Activated T-cell treated with anti-CD3 and anti-CD28 coated beads, Interleukin-2, amount 50 U/mL, for 72 hours (primary cell): ENCODE measurements around the gene TAS1R2. TPM values are rescaled to one million over a fixed set of nuclear protein-coding genes. Genes with fewer than 3 reads are reported as not detected.
A peak's percentile ranks its signal among the peaks of the same experiment; 100 is the strongest.
"Not testable (repeated sequence)": the region's sequence is repeated elsewhere in the genome, so short reads cannot be mapped to it uniquely, and the experiment has no call there.

Experiments
- ATAC-seq, 2 donors: fragments of 150-1000 bp; cut with Tn5 transposase; replicated peaks in 1 of 2; 2 replicates each; pipeline ENCODE4 v1.10.0; 2021; ENCODE audit warnings: moderate library complexity in 2 of 2, mild to moderate bottlenecking in 1 of 2
- DNase-seq, 2 donors: peaks; one replicate each; pipeline ENCODE4 v3.0.0; 2021 to 2022; ENCODE audit warnings: mixed read lengths in 1 of 2
- H3K27ac Mint-ChIP-seq: one replicate; pipeline ENCODE4 v1.8.0; 2022; ENCODE audit warnings: mild to moderate bottlenecking, moderate library complexity, mixed read lengths
- H3K27me3 Mint-ChIP-seq: one replicate; pipeline ENCODE4 v1.8.0; 2022; ENCODE audit warnings: low read depth, mixed read lengths
- H3K36me3 Mint-ChIP-seq, 2 donors: one replicate each; pipeline ENCODE4 v1.8.0; 2022; ENCODE audit warnings: mixed read lengths in 2 of 2, mild to moderate bottlenecking in 1 of 2; ENCODE audit not compliant: insufficient read depth in 2 of 2
- H3K4me1 Mint-ChIP-seq: one replicate; pipeline ENCODE4 v1.8.0; 2022; ENCODE audit warnings: low read depth, mixed read lengths
- H3K4me3 Mint-ChIP-seq, 2 donors: one replicate each; pipeline ENCODE4 v1.8.0; 2022; ENCODE audit warnings: mild to moderate bottlenecking in 2 of 2, mixed read lengths in 2 of 2, moderate library complexity in 2 of 2
- H3K9me3 Mint-ChIP-seq, 2 donors: one replicate each; pipeline ENCODE4 v1.8.0; 2022; ENCODE audit warnings: mixed read lengths in 2 of 2
- total RNA-seq, 2 donors: library from RNA; stranded (reverse); gene quantifications; one replicate each; pipeline ENCODE4 v1.2.3, GENCODE V29; 2022

The TAS1R2 gene
- total RNA-seq, 2 donors from 2014 or later = not detected

DNA sequence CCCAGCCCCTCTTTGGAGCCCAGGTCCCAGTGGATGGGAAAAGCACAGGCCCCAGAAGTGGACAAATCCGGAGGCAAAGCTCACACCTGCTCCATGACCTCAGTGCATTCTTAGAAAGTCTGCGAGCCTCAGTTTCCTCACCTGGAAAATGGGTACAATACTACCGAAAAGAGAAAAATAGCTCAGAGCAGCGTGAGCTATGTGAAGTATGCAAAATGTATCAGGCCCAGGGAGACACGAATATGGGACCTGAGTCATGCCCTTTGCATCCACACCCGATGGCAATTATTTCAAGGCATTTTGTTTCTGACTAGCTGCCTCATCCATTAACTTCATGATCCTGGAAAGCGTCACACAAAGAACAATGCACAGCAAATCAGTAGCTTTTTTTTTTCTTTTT is 33.7 kb upstream of the TAS1R2 start:
- H3K27ac Mint-ChIP-seq = no peak overlapping the region
- no peak overlapping the region for H3K4me3 Mint-ChIP-seq
- no peaks in the 10 kb centered on the region for H3K36me3 Mint-ChIP-seq
- no peaks in the 10 kb centered on the region for H3K4me1 Mint-ChIP-seq
- no peak for DNase-seq
- ATAC-seq = no peak
- no peaks in the 10 kb centered on the region for H3K9me3 Mint-ChIP-seq
- no peaks in the 10 kb centered on the region for H3K27me3 Mint-ChIP-seq

DNA sequence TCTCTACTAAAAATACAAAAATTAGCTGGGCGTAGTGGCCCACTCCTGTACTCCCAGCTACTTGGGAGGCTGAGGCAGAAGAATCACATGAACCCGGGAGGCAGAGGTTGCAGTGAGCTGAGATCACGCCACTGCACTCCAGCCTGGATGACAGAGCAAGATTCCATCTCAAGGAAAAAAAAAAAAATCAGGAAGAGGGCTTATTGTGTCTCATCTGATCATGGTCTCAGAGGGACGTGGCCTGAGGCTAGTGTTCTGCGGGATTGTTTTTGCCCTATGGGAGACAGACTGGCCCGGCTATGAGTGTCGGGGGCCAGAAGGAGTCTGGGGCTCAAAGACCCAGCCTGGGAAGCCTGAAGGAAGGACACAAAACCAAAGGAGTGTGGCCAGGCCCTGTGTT is 32.4 kb upstream of the TAS1R2 start:
- not testable (repeated sequence) for H3K4me3 Mint-ChIP-seq, H3K27ac Mint-ChIP-seq, DNase-seq, H3K4me1 Mint-ChIP-seq, ATAC-seq, H3K27me3 Mint-ChIP-seq, H3K36me3 Mint-ChIP-seq, H3K9me3 Mint-ChIP-seq

DNA sequence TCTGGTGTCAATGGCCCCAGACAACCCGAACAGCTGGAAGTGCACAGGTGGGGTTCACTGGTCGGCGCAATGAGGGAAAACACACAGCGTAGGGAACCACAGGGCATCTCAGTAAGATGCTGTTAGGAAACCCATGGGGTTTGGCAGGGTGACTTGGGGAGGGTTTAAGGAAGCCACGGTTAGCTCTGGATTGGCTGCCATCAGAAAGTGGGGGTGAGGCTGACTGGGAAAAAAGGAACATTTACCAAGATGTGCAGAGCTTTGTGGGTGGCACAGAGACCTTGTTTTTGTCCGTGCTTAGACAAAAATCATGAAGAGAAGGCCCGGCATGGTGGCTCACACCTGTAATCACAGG is 31.9 kb upstream of the TAS1R2 start:
- DNase-seq = no peak
- ATAC-seq = no peak
- Mint-ChIP-seq H3K27ac (no peak overlapping the region), H3K4me1 (no peaks in the 10 kb centered on the region), H3K36me3 (no peaks in the 10 kb centered on the region), H3K4me3 (no peak overlapping the region), H3K27me3 (no peaks in the 10 kb centered on the region), H3K9me3 (no peaks in the 10 kb centered on the region)

DNA sequence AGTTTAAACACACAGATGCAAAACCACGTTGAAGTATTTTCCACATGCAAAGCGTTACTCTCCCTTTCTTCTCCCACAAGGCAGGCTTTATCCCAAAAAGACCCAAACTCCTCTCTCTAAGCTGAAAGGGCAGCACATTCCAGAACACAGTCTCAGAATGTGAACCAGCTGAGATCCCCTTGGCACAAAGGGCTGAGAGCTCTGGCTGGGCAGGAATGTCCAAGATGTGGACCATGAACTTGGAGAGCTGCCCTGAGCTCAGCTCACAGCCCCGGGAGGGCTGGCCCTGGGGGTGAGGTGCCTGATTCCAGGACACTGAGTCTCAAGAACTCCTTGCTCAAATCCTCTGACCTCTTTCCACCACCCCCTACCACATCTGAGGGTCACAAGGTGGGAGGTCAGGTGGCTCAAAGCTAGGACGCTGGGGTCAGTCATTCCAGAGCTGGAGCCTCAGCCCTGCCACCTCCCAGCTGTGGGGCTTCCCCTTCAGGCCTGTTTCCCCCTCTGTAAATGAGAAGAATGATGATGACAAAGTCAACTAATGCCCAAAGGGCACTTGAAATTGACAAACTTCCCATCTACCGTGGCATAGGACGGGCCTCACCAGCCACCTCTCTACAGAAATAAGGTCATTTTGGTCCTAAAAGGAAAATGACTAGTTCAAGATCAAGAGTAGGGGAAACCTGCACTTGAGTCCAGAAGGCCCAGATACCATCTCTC is 31.4 kb upstream of the TAS1R2 start:
- DNase-seq (no peak), ATAC-seq (no peak)
- Mint-ChIP-seq H3K4me1 (no peaks in the 10 kb centered on the region), H3K36me3 (no peaks in the 10 kb centered on the region), H3K27ac (no peak overlapping the region), H3K27me3 (no peaks in the 10 kb centered on the region), H3K9me3 (no peaks in the 10 kb centered on the region), H3K4me3 (no peak overlapping the region)

DNA sequence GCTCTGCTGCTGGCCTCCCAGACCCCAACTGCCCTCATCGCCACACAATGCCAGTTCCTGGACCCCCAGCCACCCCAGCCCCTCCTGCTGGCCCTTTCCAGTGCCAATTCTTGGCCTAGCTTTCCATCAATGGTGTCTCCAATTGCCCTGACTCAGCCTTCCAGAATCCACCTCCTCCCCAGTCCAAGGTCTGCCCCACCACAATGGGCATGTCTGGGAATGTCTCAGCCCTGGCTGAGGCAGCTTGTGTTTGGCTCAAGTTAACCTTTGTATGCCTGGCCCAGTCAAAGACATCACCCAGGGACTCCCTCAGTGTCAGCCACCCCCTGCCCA is 26.5 kb upstream of the TAS1R2 start:
- Mint-ChIP-seq H3K4me3 (no peak overlapping the region), H3K4me1 (no peaks in the 10 kb centered on the region), H3K27me3 (no peaks in the 10 kb centered on the region), H3K36me3 (peaks cover 0 to 1% of the 10 kb centered on the region in 2 donors), H3K27ac (no peak overlapping the region), H3K9me3 (no peaks in the 10 kb centered on the region)
- ATAC-seq = no peak
- no peak for DNase-seq

DNA sequence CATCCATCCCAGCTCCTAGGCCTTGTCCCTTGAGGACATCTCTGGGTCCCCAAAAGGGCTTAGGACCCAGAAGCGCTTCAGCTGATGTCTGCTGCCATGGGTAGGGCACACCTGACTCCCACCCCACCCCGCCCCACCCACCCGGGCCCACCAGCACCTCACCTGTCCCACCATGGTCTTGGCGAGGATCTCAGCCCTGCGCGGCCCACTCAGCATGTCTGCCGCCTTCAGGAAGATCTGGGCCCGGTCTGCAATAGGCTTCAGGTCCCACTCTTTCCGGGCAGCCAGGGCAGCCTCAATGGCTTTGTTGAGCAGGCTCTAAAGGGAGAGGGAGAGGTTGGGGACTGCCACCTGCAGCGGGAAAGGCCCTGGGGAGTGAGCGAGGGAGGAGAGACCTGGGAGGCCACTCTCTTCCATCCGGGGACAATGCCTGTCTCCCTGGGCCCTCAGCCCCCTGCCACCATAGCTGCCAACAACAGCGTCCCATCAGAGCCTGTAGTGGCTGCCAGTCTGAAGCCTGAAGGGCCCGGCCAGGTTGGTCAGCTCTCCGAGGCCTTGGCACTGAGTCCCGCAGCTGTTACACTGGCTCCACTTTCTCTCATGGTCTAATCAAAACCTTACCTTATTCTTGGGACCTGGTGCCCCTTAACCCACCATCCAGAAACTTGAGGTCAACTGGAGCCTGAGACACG is 26.0 kb upstream of the TAS1R2 start:
- DNase-seq (no peak), ATAC-seq (no peak)
- Mint-ChIP-seq H3K36me3 (peaks cover 0 to 1% of the 10 kb centered on the region in 2 donors), H3K9me3 (no peaks in the 10 kb centered on the region), H3K4me3 (no peak overlapping the region), H3K27ac (no peak overlapping the region), H3K27me3 (no peaks in the 10 kb centered on the region), H3K4me1 (no peaks in the 10 kb centered on the region)

DNA sequence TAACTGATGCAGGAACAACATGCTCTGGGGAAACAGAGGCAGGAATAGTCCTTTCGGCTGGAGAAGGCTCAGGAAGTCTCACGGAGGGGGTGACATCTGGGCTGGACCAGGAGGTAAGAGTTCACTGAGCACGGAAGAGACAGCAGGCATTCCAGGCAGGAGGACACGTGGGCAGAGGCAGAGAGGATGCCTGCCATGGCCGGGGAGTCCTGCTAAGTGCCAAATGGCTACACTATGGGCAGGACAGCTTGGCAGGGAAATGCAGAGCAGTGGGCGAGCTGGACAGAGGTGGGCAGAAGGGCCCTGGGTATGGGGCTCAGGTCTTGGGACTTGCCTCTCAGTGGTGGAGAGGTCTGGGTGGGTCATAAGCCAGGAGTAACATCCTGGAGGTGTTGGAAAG is 25.3 kb upstream of the TAS1R2 start:
- Mint-ChIP-seq H3K9me3 (no peaks in the 10 kb centered on the region), H3K4me1 (no peaks in the 10 kb centered on the region), H3K4me3 (no peak overlapping the region), H3K27me3 (no peaks in the 10 kb centered on the region), H3K36me3 (peaks cover 0 to 1% of the 10 kb centered on the region in 2 donors), H3K27ac (peak overlapping the region; percentile 72)
- DNase-seq (no peak), ATAC-seq (no peak)

DNA sequence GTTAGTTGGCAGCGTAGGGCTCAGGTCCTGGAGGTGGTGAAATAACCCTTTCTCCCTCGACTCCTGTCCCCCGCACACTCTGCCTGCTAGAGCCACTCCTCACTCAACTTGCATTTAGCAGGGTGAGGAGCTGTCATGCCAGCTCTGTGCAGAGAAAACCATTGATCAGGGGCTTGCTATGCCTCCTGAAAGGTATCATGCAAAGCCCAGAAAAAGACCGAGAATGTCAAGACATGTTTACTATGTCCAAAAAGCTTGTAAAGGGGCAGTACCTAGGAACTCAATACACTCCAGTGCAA is 24.9 kb upstream of the TAS1R2 start:
- H3K4me3 Mint-ChIP-seq = no peak overlapping the region
- no peaks in the 10 kb centered on the region for H3K27me3 Mint-ChIP-seq
- no peaks in the 10 kb centered on the region for H3K9me3 Mint-ChIP-seq
- H3K4me1 Mint-ChIP-seq = no peaks in the 10 kb centered on the region
- H3K27ac Mint-ChIP-seq = peak overlapping the region; percentile 72
- peak; percentile 21 to 23 for ATAC-seq
- H3K36me3 Mint-ChIP-seq = peaks cover 0 to 1% of the 10 kb centered on the region in 2 donors
- DNase-seq = no peak

DNA sequence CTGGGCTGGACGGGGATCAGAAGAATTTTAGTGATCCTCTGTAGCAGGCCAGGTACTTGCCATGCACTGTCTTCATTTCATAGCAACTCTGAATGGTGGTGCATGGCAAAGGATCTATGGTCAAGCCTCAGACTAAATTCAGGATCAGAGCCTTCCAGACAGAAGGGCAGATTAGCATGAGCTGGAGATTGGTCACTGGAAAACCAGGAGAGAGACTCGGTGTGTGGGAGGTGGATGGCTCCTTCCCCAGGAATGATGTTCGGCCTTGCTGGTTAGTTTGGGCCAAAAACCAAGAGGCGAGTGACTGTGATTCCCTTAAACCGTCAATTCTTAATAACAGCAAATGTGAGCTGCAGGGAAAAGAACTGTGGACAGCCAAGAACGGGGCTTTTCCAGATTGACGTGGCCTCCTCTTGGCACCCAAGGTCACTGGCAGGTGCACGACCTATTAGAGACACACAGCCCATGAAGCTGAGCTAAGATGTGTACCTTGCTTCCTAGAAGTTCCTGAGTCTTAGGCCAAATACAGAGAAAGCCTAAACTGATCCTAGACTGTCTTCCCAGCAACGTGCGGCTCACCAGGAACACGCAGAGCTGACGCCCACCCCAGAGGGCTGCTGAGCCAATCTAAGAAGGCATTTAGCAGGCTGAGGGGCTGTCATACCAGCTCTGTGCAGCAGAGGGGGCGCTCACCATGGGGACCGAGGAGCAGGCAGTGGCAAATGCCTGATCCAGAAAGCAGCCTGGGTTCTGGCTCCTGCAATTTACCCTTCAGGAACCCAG is 24.4 kb upstream of the TAS1R2 start:
- no peaks in the 10 kb centered on the region for H3K4me1 Mint-ChIP-seq

DNA sequence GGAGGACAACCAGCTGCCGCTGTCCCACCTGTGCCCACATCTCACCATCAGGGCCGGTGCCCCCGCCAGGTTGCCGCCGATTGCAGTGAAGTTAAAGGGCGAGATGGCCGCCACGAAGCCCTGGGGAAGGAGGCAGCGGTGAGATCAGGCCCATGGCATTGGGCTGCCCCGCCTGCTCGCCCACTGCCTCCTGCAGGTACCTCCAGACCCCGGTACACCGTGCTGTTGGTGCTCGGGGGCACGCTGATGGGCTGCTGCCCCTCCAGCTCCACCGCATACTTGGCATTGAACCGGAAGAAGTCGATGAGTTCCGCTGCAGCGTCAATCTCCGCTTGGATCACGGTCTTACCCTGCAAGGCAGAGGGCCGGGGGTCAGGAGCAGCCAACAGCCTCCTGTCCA is 23.6 kb upstream of the TAS1R2 start:
- ATAC-seq = no peak
- DNase-seq = no peak
- peaks cover 0 to 1% of the 10 kb centered on the region in 2 donors for H3K36me3 Mint-ChIP-seq
- H3K9me3 Mint-ChIP-seq = no peaks in the 10 kb centered on the region
- no peak overlapping the region for H3K4me3 Mint-ChIP-seq
- no peaks in the 10 kb centered on the region for H3K4me1 Mint-ChIP-seq
- H3K27me3 Mint-ChIP-seq = no peaks in the 10 kb centered on the region
- no peak overlapping the region for H3K27ac Mint-ChIP-seq

More for the DNA sequence above, 24.4 kb upstream of the TAS1R2 start:
- Mint-ChIP-seq H3K36me3 (peaks cover 0 to 1% of the 10 kb centered on the region in 2 donors), H3K9me3 (no peaks in the 10 kb centered on the region), H3K27me3 (no peaks in the 10 kb centered on the region), H3K4me3 (no peak overlapping the region), H3K27ac (no peak overlapping the region)
- DNase-seq (peak; percentile 77 to 78), ATAC-seq (peak; percentile 69 to 73)

DNA sequence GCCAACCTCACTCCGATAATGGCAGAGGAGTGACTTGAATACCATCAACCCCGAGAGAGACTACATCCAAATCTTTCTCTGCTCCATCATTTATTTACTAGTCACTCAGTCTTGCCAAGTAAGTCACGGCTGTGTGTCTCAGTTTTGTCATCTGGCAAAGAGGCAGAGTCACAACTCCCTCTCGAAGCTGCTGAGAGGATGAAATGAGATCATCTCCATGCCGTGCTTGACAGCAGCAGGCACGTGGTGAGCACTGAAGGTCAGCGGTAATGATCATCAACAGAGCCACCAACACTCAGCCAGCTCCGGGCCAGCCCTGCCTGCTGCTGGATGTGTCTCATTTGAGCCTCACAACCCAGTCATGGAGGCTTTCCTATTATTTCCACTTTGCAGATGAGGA is 23.0 kb upstream of the TAS1R2 start:
- ATAC-seq = no peak
- Mint-ChIP-seq H3K27ac (no peak overlapping the region), H3K36me3 (peaks cover 0 to 1% of the 10 kb centered on the region in 2 donors), H3K9me3 (no peaks in the 10 kb centered on the region), H3K27me3 (no peaks in the 10 kb centered on the region), H3K4me3 (no peak overlapping the region), H3K4me1 (no peaks in the 10 kb centered on the region)
- no peak for DNase-seq

DNA sequence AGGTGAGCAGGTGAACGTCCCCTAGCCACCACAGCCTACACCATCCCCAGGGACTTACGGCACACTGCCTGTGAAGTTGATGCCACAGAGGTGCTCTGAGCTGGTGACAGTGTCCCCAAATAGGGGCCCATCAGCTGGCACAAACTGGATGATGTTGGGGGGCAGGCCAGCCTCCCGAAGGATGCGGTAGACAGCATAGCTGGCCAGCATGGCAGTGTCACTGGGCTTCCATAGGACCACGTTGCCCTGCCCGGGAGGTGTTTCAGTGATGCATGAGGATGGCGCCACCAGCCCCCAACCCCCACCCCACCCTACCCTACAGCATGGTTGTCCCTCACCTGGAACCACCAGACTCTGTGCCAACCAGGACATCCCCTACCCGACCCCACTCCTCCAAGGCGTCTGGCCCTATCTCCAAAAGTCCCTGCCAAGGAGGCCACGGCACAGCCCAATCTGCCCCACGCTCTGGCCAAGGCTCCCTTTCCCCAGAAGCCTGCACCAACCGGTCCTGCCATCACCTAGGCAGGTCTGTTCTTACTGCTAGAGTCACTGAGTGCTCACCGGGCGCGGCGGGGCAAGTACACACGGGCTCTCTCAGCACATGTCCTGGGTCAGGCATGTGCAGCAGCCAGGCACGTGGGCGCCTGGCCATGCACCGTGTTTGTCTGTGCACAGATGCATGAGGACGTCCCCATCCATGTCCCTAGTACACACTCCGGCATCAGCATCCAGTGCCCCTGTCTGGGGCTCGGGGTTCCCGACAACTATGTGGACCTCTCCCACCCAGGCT is 22.4 kb upstream of the TAS1R2 start:
- Mint-ChIP-seq H3K4me3 (no peak overlapping the region), H3K27me3 (no peaks in the 10 kb centered on the region), H3K9me3 (no peaks in the 10 kb centered on the region), H3K36me3 (peaks cover 0 to 1% of the 10 kb centered on the region in 2 donors), H3K27ac (no peak overlapping the region), H3K4me1 (no peaks in the 10 kb centered on the region)
- ATAC-seq (no peak), DNase-seq (no peak)

DNA sequence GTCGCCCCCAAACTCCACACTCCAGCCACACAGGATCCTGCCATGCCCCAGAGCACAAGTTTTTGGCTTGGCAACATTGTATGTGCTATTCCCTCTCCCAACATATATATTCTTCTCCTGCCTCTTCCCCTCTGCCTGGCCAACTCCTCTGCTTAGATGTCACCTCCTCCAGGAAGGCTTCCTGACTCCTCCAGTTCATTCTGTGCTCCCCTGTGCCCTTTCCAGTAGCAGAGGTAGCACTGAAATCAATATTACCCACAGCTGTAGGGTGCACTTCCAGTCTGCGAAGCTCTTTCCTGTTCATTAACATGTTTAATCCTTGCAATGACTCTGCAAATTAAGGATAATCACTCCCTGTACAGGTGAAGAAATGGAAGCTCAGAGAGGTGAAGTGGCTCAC is 21.7 kb upstream of the TAS1R2 start:
- DNase-seq (no peak), ATAC-seq (no peak)
- no peaks in the 10 kb centered on the region for H3K9me3 Mint-ChIP-seq
- H3K27ac Mint-ChIP-seq = no peak overlapping the region
- H3K36me3 Mint-ChIP-seq = peaks cover 0 to 1% of the 10 kb centered on the region in 2 donors
- H3K4me3 Mint-ChIP-seq = no peak overlapping the region
- H3K27me3 Mint-ChIP-seq = no peaks in the 10 kb centered on the region
- H3K4me1 Mint-ChIP-seq = no peaks in the 10 kb centered on the region
